A673 (cell line): ENCODE measurements around the gene CHRNA4.

Experiments used
- CTCF ChIP-seq: fragments of 300-800, 200-600 bp; sonication (generic); conservative IDR thresholded peaks from 2 replicates; pipeline ENCODE4 v1.5.1; 2017; ENCODE audit warnings: low read depth, mild to moderate bottlenecking, antibody characterized with exemption, low read length, moderate library complexity, mixed read lengths
- EZH2 ChIP-seq: fragments of 200-600 bp; sonication (generic); IDR thresholded peaks from 2 replicates; pipeline ENCODE4 v1.6.1; 2017; ENCODE audit warnings: borderline replicate concordance, low read depth, mild to moderate bottlenecking, mixed read lengths, antibody characterized with exemption, low read length; ENCODE audit not compliant: poor library complexity, severe bottlenecking

- no peak for TF ChIP-seq EZH2
- TF ChIP-seq CTCF = no peak
Measured at GRCh38 chr20:63405102-63405730, 44.1 kb upstream of the CHRNA4 start.
